IMR-90 (cell line): ENCODE measurements around the gene VPS72. TPM values are rescaled to one million over a fixed set of nuclear protein-coding genes. Genes with fewer than 3 reads are reported as not detected.

ENCODE experiments used
- ATAC-seq: fragments of 200-7000 bp; cut with Tn5 transposase; 2 replicates; pipeline ENCODE4 v1.9.1; 2020; ENCODE audit warnings: low read depth, mild to moderate bottlenecking, moderate library complexity
- BruUV-seq: library from RNA; stranded (reverse); fragments of 400-500 nt; replicated peaks from 2 replicates; lab custom pipeline; 2021; lab: Mats Ljungman, UMichigan
- CTCF ChIA-PET: fragments of 300-600 bp; formaldehyde crosslinking; extraction: SDS; loops from one replicate; lab custom pipeline; 2021; ENCODE audit warnings: antibody characterized with exemption; lab: Yijun Ruan, JAX
- POLR2A ChIA-PET: fragments of 300-600 bp; sonication (Branson Sonifier 250); formaldehyde crosslinking; loops from one replicate; lab custom pipeline; 2022; ENCODE audit warnings: antibody characterized with exemption; ENCODE audit not compliant: unreplicated experiment; lab: Charles Lee
- DNase-seq: peaks from one replicate; pipeline ENCODE4 v3.0.0; 2013
- H2AFZ ChIP-seq: replicated peaks from 2 replicates; pipeline ENCODE3; 2013; ENCODE audit warnings: low read length, mild to moderate bottlenecking; ENCODE audit not compliant: poor library complexity
- H2AK5ac ChIP-seq: 2 replicates; pipeline ENCODE4 v1.6.1; 2013; ENCODE audit warnings: low read depth, low read length, inconsistent platforms
- H2AK9ac ChIP-seq: replicated peaks from 2 replicates; pipeline ENCODE3; 2013; ENCODE audit warnings: mild to moderate bottlenecking, low read depth, low read length, moderate library complexity; ENCODE audit not compliant: poor library complexity
- H2BK120ac ChIP-seq: 2 replicates; pipeline ENCODE4 v1.6.1; 2013; ENCODE audit warnings: low read depth, low read length, inconsistent platforms
- H2BK15ac ChIP-seq: 3 replicates; pipeline ENCODE4 v1.6.1; 2013; ENCODE audit warnings: low read depth, low read length, inconsistent platforms
- H2BK20ac ChIP-seq: 2 replicates; pipeline ENCODE4 v1.6.1; 2013; ENCODE audit warnings: low read depth, mild to moderate bottlenecking, inconsistent platforms, low read length, moderate library complexity
- H2BK5ac ChIP-seq: 2 replicates; pipeline ENCODE4 v1.6.1; 2013; ENCODE audit warnings: mild to moderate bottlenecking, low read depth, low read length, inconsistent platforms; ENCODE audit not compliant: poor library complexity, severe bottlenecking
- H3K14ac ChIP-seq: replicated peaks from 2 replicates; pipeline ENCODE4 v1.6.1; 2013; ENCODE audit warnings: low read depth, low read length, inconsistent platforms
- H3K18ac ChIP-seq: 2 replicates; pipeline ENCODE4 v1.6.1; 2013; ENCODE audit warnings: low read depth, low read length, control low read depth
- H3K23ac ChIP-seq: 2 replicates; pipeline ENCODE4 v1.6.1; 2013; ENCODE audit warnings: low read depth, low read length, inconsistent platforms
- H3K27ac ChIP-seq: 2 replicates; pipeline ENCODE4 v1.5.1; 2013; ENCODE audit warnings: mild to moderate bottlenecking, control low read depth, low read length; ENCODE audit not compliant: insufficient read depth
- H3K27me3 ChIP-seq: 2 replicates; pipeline ENCODE4 v1.6.1; 2013; ENCODE audit warnings: low read length; ENCODE audit not compliant: control insufficient read depth, insufficient read depth
- H3K36me3 ChIP-seq: 2 replicates; pipeline ENCODE4 v1.6.1; 2013; ENCODE audit warnings: low read length, mixed read lengths; ENCODE audit not compliant: control insufficient read depth, insufficient read depth
- H3K4ac ChIP-seq: 2 replicates; pipeline ENCODE4 v1.6.1; 2013; ENCODE audit warnings: low read depth, low read length, inconsistent platforms
- H3K4me1 ChIP-seq: 2 replicates; pipeline ENCODE4 v1.6.1; 2013; ENCODE audit warnings: low read length, mixed read lengths; ENCODE audit not compliant: control insufficient read depth, insufficient read depth
- H3K4me2 ChIP-seq: 2 replicates; pipeline ENCODE4 v1.6.1; 2013; ENCODE audit warnings: low read depth, mild to moderate bottlenecking, control low read depth, low read length, moderate library complexity
- H3K4me3 ChIP-seq: 2 replicates; pipeline ENCODE4 v1.5.1; 2013; ENCODE audit warnings: low read depth, mild to moderate bottlenecking, control low read depth, low read length, moderate library complexity; ENCODE audit not compliant: insufficient read depth
- H3K56ac ChIP-seq: 2 replicates; pipeline ENCODE4 v1.6.1; 2013; ENCODE audit warnings: low read length, inconsistent platforms; ENCODE audit not compliant: insufficient read depth; ENCODE audit errors: extremely low read depth
- H3K79me1 ChIP-seq, 2 experiments: 2 replicates each; pipeline ENCODE4 v1.6.1; 2013; ENCODE audit warnings: low read length in 2 of 2, inconsistent platforms in 1 of 2, low read depth in 1 of 2
- H3K9ac ChIP-seq: 2 replicates; pipeline ENCODE4 v1.6.1; 2013; ENCODE audit warnings: low read depth, low read length, control low read depth
- H3K9me1 ChIP-seq: 2 replicates; pipeline ENCODE4 v1.6.1; 2013; ENCODE audit warnings: low read length, inconsistent platforms; ENCODE audit not compliant: insufficient read depth
- H3K9me3 ChIP-seq: 2 replicates; pipeline ENCODE4 v1.6.1; 2013; ENCODE audit warnings: low read length; ENCODE audit not compliant: control insufficient read depth, insufficient read depth
- H4K20me1 ChIP-seq: 2 replicates; pipeline ENCODE4 v1.6.1; 2013; ENCODE audit warnings: low read length, inconsistent platforms; ENCODE audit not compliant: insufficient read depth
- H4K5ac ChIP-seq: 2 replicates; pipeline ENCODE4 v1.6.1; 2013; ENCODE audit warnings: mild to moderate bottlenecking, low read depth, low read length, control low read depth
- H4K8ac ChIP-seq, 2 experiments: 2 replicates each; pipeline ENCODE4 v1.6.1; 2013; ENCODE audit warnings: low read depth in 2 of 2, low read length in 2 of 2, control low read depth in 1 of 2, inconsistent platforms in 1 of 2
- H4K91ac ChIP-seq: 2 replicates; pipeline ENCODE4 v1.6.1; 2013; ENCODE audit warnings: low read depth, low read length, inconsistent platforms; ENCODE audit not compliant: insufficient read depth
- WGBS, 2 experiments: methylation state at CpG; one replicate each; pipeline versions ENCODE4 v1.1.5 to v1.1.7; 2013; ENCODE audit warnings: missing lambda C conversion rate in 2 of 2; ENCODE audit not compliant: insufficient read length in 1 of 2; ENCODE audit errors: extremely low coverage in 2 of 2; 5-methylcytosine and 5-hydroxymethylcytosine counted together
- dilution Hi-C: fragments of 300-500 bp; cut with HindIII; formaldehyde crosslinking; loops from one replicate; pipeline ENCODE4 v1.14.3; 2018; ENCODE audit warnings: low sequenced_read_pairs; ENCODE audit not compliant: unreplicated experiment
- in situ Hi-C: fragments of 300-500 bp; cut with MboI; formaldehyde crosslinking; loops from 3 replicates; pipeline ENCODE4 v1.14.3; 2019; ENCODE audit warnings: low sequenced_read_pairs, inconsistent platforms, mixed read lengths
- intact Hi-C: fragments of 100-400 bp; cut with micrococcal nuclease; formaldehyde crosslinking; loops from 2 replicates; pipeline ENCODE4 v1.10.0; 2022
- polyA plus RNA-seq, 3 experiments: library from polyadenylated mRNA; depleted of rRNA; stranded (reverse); fragments of >200 nt; gene quantifications; 2 replicates each; pipeline ENCODE4 v1.2.3, GENCODE V29; 2012; ENCODE audit warnings: low replicate concordance in 1 of 3
- total RNA-seq: library from RNA; depleted of rRNA; stranded (reverse); fragments of >200 nt; gene quantifications from 2 replicates; pipeline ENCODE4 v1.2.3, GENCODE V29; 2012
- TF ChIP-seq, protein P1 (sequence below): fragments of 150-350 bp; IDR thresholded peaks from 2 replicates; pipeline ENCODE4 v1.6.1; 2017; ENCODE audit warnings: mild to moderate bottlenecking, antibody characterized with exemption, low read length, low read depth

The VPS72 gene
- total and polyA plus RNA-seq, 2 of the 4 experiments (the other 2 are of a cell fraction): 51.3 to 62.3 TPM

DNA sequence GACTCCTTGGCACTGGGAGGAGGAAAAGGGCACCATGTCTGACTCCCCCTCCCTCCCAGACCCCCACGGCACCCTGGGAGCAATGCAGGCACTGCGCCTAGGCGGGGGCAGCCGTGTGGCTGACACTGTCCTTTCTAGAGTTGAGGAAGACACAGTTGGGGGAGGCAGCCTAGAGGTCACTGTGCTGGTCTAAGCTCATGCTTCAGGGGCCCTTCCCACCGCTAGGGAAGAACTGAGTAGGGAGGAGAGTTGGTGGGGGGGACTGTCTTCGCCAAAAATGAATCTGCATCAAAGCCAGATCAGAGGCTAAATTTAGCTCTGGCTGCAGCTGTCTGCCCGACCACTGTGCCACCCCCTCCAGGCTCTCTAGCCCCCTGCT, 47.0 kb downstream of the VPS72 start:
- no TSS peak for BruUV-seq
- Histone ChIP-seq H3K79me1 (peaks cover 0 to 6% of the 10 kb centered on the region in 2 experiments; a peak in 1 of 4 replicates), H3K4me3 (no peak overlapping the region), H2AK5ac (no peak overlapping the region), H4K91ac (no peak overlapping the region), H2AFZ (no peak overlapping the region), H3K4ac (no peak overlapping the region), H3K18ac (no peak overlapping the region), H3K23ac (no peak overlapping the region), H3K14ac (no peak overlapping the region), H4K20me1 (peaks cover 5% of the 10 kb centered on the region; the same call in 1 of the 2 replicates), H4K5ac (no peak overlapping the region), H3K9ac (no peak overlapping the region), H2BK120ac (no peak overlapping the region), H3K4me2 (no peak overlapping the region), H4K8ac (no peak overlapping the region), H3K9me3 (no peaks in the 10 kb centered on the region), H3K9me1 (peaks cover 4% of the 10 kb centered on the region; the same call in 1 of the 2 replicates), H2BK5ac (no peak overlapping the region), H3K36me3 (peaks cover 4% of the 10 kb centered on the region; the same call in 1 of the 2 replicates), H3K27ac (no peak overlapping the region), H2AK9ac (no peak overlapping the region), H3K4me1 (peaks cover 5% of the 10 kb centered on the region), H3K27me3 (peaks cover 2% of the 10 kb centered on the region; the same call in 1 of the 2 replicates), H2BK20ac (no peak overlapping the region), H2BK15ac (no peak overlapping the region), H3K56ac (no peak overlapping the region)
- WGBS, 2 experiments: no CpG with 5 or more reads among the region's 7 CpGs
- dilution Hi-C loops (no loop called here), intact Hi-C loops (no loop called here), in situ Hi-C loops (no loop called here)
- POLR2A ChIA-PET: no interaction called here
- TF ChIP-seq, protein P1, sequence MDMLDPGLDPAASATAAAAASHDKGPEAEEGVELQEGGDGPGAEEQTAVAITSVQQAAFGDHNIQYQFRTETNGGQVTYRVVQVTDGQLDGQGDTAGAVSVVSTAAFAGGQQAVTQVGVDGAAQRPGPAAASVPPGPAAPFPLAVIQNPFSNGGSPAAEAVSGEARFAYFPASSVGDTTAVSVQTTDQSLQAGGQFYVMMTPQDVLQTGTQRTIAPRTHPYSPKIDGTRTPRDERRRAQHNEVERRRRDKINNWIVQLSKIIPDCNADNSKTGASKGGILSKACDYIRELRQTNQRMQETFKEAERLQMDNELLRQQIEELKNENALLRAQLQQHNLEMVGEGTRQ: no peak
- ATAC-seq (no peak), DNase-seq (no peak)
- CTCF ChIA-PET: no interaction called here
